KMS-11 (cell line): ENCODE results near the gene TOX2.

Experiments
- H2AFZ ChIP-seq: fragments of 200-600 bp; sonication (generic); 2 replicates; pipeline ENCODE4 v1.6.1; 2016; ENCODE audit warnings: antibody characterized with exemption, mixed run types, low read depth
- H3K27ac ChIP-seq: fragments of 200-600 bp; sonication (generic); 2 replicates; pipeline ENCODE4 v1.6.1; 2016; ENCODE audit warnings: mild to moderate bottlenecking, mixed run types
- H3K27me3 ChIP-seq: fragments of 200-600 bp; sonication (generic); 2 replicates; pipeline ENCODE4 v1.6.1; 2017; ENCODE audit warnings: mild to moderate bottlenecking, low read depth, mixed run types, moderate library complexity; ENCODE audit not compliant: insufficient read depth
- H3K36me3 ChIP-seq: fragments of 200-600 bp; sonication (generic); 2 replicates; pipeline ENCODE4 v1.6.1; 2017; ENCODE audit warnings: mild to moderate bottlenecking, mixed run types; ENCODE audit not compliant: insufficient read depth
- H3K4me1 ChIP-seq: fragments of 200-600 bp; sonication (generic); 2 replicates; pipeline ENCODE4 v1.6.1; 2016; ENCODE audit warnings: mild to moderate bottlenecking, low read depth, mixed run types; ENCODE audit not compliant: poor library complexity, severe bottlenecking
- H3K4me2 ChIP-seq: fragments of 200-600 bp; sonication (generic); 2 replicates; pipeline ENCODE4 v1.7.0; 2016; ENCODE audit warnings: mild to moderate bottlenecking, mixed run types
- H3K4me3 ChIP-seq: fragments of 200-600 bp; sonication (generic); IDR thresholded peaks from 2 replicates; pipeline ENCODE4 v1.6.1; 2017; ENCODE audit warnings: low read depth, low read length, mixed read lengths; ENCODE audit not compliant: insufficient read depth
- H3K79me2 ChIP-seq: fragments of 200-600 bp; sonication (generic); 2 replicates; pipeline ENCODE4 v1.6.1; 2016; ENCODE audit warnings: low read depth, mixed run types; ENCODE audit not compliant: insufficient read depth
- H3K9ac ChIP-seq: fragments of 200-600 bp; sonication (generic); 2 replicates; pipeline ENCODE4 v1.6.1; 2016; ENCODE audit warnings: mild to moderate bottlenecking, mixed run types
- H4K20me1 ChIP-seq: fragments of 200-600 bp; sonication (generic); 2 replicates; pipeline ENCODE4 v1.6.1; 2016; ENCODE audit warnings: mild to moderate bottlenecking, mixed run types; ENCODE audit not compliant: insufficient read depth
- CTCF ChIP-seq: fragments of 200-600 bp; sonication (generic); conservative IDR thresholded peaks from 2 replicates; pipeline ENCODE4 v1.6.1; 2017; ENCODE audit warnings: low read depth, mild to moderate bottlenecking, antibody characterized with exemption, low read length, moderate library complexity, mixed read lengths

TOX2 gene

GRCh38 chr20:44012466-44013226 lies 98.0 kb downstream of the TOX2 start:
- H3K27me3 ChIP-seq: no peaks in the 10 kb centered on the region
- no peak overlapping the region for H3K27ac ChIP-seq
- no peaks in the 10 kb centered on the region for H3K79me2 ChIP-seq

GRCh38 chr20:44014807-44015732 lies 100.4 kb downstream of the TOX2 start:
- H3K36me3 ChIP-seq: peaks cover 5% of the 10 kb centered on the region; the same call in 1 of the 2 replicates
- no peaks in the 10 kb centered on the region for H3K79me2 ChIP-seq
- no peak overlapping the region for H3K4me3 ChIP-seq
- H3K9ac ChIP-seq: no peak overlapping the region
- no peak overlapping the region for H3K4me2 ChIP-seq
- no peak for TF ChIP-seq CTCF
- no peaks in the 10 kb centered on the region for H3K27me3 ChIP-seq
- no peaks in the 10 kb centered on the region for H4K20me1 ChIP-seq
- H3K27ac ChIP-seq: no peak overlapping the region
- no peak overlapping the region for H2AFZ ChIP-seq
- peaks cover 28% of the 10 kb centered on the region for H3K4me1 ChIP-seq

More at GRCh38 chr20:44012466-44013226, 98.0 kb downstream of the TOX2 start:
- H4K20me1 ChIP-seq: no peaks in the 10 kb centered on the region
- no peak overlapping the region for H2AFZ ChIP-seq
- peaks cover 5% of the 10 kb centered on the region; the same call in 1 of the 2 replicates for H3K36me3 ChIP-seq
- peaks cover 11% of the 10 kb centered on the region for H3K4me1 ChIP-seq
- H3K4me2 ChIP-seq: no peak overlapping the region
- no peak overlapping the region for H3K9ac ChIP-seq
- TF ChIP-seq CTCF: no peak
- H3K4me3 ChIP-seq: no peak overlapping the region

GRCh38 chr20:44015733-44016103 lies 101.1 kb downstream of the TOX2 start:
- H2AFZ ChIP-seq: no peak overlapping the region
- H3K4me3 ChIP-seq: no peak overlapping the region
- H3K4me1 ChIP-seq: peaks cover 28% of the 10 kb centered on the region
- TF ChIP-seq CTCF: no peak
- H3K27ac ChIP-seq: no peak overlapping the region
- H3K79me2 ChIP-seq: no peaks in the 10 kb centered on the region
- H3K27me3 ChIP-seq: no peaks in the 10 kb centered on the region
- peaks cover 5% of the 10 kb centered on the region; the same call in 1 of the 2 replicates for H3K36me3 ChIP-seq
- H3K4me2 ChIP-seq: no peak overlapping the region
- no peak overlapping the region for H3K9ac ChIP-seq
- H4K20me1 ChIP-seq: no peaks in the 10 kb centered on the region

GRCh38 chr20:44016525-44016924 lies 101.9 kb downstream of the TOX2 start:
- no peaks in the 10 kb centered on the region for H3K79me2 ChIP-seq
- H3K9ac ChIP-seq: no peak overlapping the region
- no peak for TF ChIP-seq CTCF
- H3K4me1 ChIP-seq: peaks cover 28% of the 10 kb centered on the region
- no peak overlapping the region for H3K4me3 ChIP-seq
- H2AFZ ChIP-seq: no peak overlapping the region
- no peak overlapping the region for H3K4me2 ChIP-seq
- no peaks in the 10 kb centered on the region for H3K27me3 ChIP-seq
- H4K20me1 ChIP-seq: no peaks in the 10 kb centered on the region
- no peak overlapping the region for H3K27ac ChIP-seq
- H3K36me3 ChIP-seq: peaks cover 5% of the 10 kb centered on the region; the same call in 1 of the 2 replicates
